GM18508 (cell line): Measurements from ENCODE around the gene ERRFI1.
A peak's percentile ranks its signal among the peaks of the same experiment; 100 is the strongest.
"Not testable (repeated sequence)": the region's sequence is repeated elsewhere in the genome, so short reads cannot be mapped to it uniquely, and the experiment has no call there.

Source experiments
- ATAC-seq: cut with Tn5 transposase; IDR thresholded peaks from one replicate; pipeline ENCODE4 v1.9.1; 2021; ENCODE audit warnings: moderate number of reproducible peaks; ENCODE audit not compliant: insufficient read depth, unreplicated experiment

ERRFI1 gene

DNA sequence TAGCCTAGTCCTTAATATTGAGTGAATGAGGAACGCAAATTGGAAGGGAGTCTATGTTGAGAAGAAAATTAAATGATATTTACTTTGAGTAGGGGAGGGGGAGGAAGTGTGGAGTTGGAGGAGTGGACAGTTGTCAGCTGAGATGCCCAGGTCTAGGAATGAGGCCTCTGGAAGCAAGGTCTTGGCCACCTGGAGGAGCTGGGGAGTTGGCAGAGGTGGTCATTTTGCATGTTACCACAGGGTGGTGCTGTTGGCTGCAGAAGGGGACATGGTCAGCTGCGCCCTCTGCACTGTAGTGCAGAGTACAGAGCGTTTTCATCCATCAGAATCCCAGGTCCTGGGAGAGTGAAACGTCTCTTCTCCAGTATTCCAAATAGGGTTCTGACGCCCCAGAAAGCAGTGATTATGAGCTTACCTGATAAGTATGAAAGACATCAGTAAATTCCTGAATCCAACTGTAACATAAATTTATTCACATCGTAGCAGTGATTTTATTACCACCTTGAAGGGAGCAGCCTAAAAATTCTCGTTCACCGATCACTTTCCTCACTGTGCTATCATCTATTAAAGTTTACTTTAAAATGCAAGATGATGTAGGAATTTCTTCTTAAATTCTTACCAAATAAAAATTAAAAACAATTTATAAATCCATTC is 50.8 kb downstream of the ERRFI1 start:
- ATAC-seq: no peak

DNA sequence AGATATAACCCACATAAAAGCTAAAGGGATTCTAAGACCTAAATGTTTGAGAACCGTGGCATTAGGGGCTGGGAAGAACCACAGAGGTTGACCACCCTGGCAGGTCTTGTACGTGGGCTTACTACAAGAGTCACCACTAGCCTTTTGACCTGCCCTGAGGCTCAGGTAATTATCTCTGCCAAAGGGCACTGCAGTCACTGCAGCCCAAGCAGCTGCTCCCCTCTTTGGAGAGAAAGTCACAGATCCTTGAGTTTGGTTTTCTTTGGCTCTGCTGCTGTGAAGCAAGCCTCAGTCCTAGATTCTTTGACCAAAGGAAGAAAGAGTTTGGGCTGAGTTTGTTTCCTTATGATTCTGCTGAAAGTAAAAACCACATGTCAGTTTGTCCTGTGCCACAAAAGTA is 53.0 kb downstream of the ERRFI1 start:
- no peak for ATAC-seq

- ATAC-seq: no peak
These were observed 53.8 kb downstream of the ERRFI1 start for GRCh38 chr1:7972285-7972684.

DNA sequence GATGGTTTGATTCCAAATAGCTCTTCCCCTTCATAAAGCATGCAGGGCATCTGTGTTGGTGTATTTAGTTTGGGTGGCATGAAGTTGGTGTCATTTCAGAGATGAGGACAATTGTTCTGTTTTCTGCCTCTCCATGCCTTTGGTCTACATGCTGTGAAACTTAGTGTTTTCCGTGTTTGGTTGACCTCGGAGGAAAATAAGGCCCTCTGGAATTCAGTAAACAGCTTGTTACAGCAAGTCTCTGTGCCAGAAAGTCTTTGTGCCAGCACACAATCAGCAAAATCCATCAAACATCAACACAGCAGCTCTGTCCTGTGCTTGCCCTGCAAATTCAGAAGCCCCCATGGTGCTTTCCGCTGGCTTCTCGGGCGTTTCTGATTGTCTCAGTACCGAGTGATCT is 55.1 kb downstream of the ERRFI1 start:
- ATAC-seq: no peak

DNA sequence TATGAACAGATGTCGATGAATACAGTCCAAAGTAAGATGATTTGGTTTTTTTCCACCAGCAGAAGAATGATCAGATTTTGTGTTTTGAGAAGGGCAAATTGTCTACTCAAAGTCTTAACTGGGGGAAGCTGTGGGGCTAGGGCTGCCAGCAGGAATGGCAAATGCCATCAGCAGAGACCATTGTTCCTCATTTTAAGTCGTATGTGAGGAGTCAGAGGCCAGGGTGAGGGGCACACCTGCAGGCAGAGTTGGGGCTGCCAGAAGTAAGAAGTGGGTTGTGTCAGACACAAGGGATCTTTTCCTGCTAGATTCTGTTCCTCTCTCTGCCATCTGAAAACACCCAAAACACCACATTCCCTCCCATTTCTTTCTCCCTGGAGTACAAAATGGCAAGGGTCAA is 55.9 kb downstream of the ERRFI1 start:
- ATAC-seq: no peak

DNA sequence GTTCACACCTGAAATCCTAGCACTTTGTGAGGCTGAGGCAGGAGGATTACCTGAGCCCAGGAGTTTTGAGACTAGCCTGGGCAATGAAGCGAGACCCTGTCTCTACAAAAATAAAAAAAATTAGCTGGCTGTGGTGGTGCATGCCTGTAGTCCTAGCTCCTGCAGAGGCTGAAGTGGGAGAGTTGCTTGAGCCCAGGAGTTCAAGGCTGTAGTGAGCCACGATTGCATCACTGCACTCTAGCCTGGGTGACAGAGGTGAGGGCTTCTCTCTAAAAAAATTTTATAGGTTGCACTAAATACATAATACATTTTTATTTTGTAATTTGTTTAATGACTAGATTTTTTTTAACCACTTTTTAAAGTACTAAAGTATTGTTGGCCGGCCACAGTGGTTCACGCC is 58.5 kb downstream of the ERRFI1 start:
- ATAC-seq: no peak

DNA sequence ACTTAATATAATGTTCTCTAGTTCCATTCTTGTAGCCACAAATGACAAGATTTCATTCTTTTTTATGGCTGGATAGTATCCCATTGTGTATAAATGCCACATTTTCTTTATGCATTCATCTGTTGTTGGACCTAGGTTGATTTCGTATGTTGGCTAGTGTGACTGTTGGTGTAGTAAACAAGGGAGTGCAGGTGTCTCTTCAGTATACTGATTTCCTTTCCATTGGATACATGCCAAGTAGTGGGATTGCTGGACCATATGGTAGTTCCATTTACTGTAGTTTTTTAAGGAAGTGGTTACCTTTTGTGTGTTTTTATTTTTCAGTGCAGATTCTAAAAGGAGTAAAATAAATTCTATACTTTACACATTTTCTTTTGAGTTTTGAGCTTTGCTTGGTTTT is 58.9 kb downstream of the ERRFI1 start:
- no peak for ATAC-seq

- no peak for ATAC-seq
These were observed 61.6 kb downstream of the ERRFI1 start for GRCh38 chr1:7964476-7964875.

DNA sequence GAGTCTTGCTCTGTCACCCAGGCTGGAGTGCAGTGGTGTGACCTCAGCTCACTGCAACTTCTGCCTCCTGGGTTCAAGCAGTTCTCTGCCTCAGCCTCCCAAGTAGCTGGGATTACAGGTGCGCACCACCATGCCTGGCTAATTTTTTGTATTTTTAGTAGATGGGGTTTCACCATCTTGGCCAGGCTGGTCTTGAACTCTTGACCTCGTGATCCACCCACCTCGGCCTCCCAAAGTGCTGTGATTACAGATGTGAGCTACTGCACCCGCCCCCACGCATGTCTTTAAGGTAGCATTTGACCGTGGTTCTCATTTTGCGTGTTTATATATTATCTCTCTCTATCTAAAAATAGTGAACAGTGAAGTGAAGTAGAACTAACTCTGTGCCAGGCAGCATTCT is 62.3 kb downstream of the ERRFI1 start:
- not testable (repeated sequence) for ATAC-seq

DNA sequence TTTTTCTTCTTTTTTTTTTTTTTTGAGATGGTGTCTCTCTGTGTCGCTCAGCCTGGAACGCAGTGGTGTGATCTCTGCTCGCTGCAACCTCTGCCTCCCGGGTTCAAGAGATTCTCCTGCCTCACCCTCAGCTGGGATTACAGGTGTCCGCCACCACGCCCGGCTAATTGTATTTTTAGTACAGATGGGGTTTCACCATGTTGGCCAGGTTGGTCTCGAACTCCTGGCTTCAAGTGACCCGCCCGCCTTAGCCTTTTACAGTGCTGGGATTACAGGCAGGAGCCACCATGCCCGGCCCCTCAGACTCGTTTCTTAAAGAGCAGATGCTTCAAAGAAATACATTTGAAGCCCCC is 62.8 kb downstream of the ERRFI1 start:
- not testable (repeated sequence) for ATAC-seq

GRCh38 chr1:7962636-7963377 is 63.3 kb downstream of the ERRFI1 start:
- no peak for ATAC-seq

DNA sequence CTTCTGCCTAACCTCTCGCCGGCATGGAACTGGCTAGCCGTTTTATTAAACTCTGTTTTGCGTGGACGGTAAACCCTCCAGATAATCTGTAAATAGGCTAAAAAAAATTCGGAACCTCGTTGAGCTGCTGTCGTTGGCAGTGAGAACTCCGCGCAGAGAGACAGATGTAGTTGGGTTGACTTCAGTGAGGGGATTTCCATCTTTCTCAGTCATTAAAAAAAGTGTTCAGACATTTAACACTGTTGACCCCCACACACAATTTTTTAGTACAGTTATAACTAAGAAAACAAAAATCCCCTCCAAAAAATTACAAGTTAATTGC is 64.1 kb downstream of the ERRFI1 start:
- ATAC-seq: peak; percentile 12
